MM.1S (cell line): ENCODE data around the gene NCCRP1.

ENCODE experiments used
- DNase-seq: peaks from one replicate; pipeline ENCODE4 v3.0.0-alpha.2; 2015
- H2AFZ ChIP-seq: fragments of 300-600 bp; sonication (generic); 2 replicates; pipeline ENCODE4 v1.6.0; 2016; ENCODE audit warnings: antibody characterized with exemption, low read length
- H3F3A ChIP-seq: fragments of 300-600 bp; sonication (generic); 2 replicates; pipeline ENCODE4 v1.6.1; 2016; ENCODE audit warnings: mild to moderate bottlenecking, antibody characterized with exemption, low read length, moderate library complexity, mixed read lengths; ENCODE audit not compliant: insufficient read depth
- H3K27ac ChIP-seq: fragments of 300-600 bp; sonication (generic); 2 replicates; pipeline ENCODE4 v1.5.1; 2016; ENCODE audit warnings: mild to moderate bottlenecking, low read length
- H3K27me3 ChIP-seq: fragments of 300-600 bp; sonication (generic); replicated peaks from 2 replicates; pipeline ENCODE4 v1.6.0; 2016; ENCODE audit warnings: low read length; ENCODE audit not compliant: insufficient read depth
- H3K36me3 ChIP-seq: fragments of 300-600 bp; sonication (generic); replicated peaks from 2 replicates; pipeline ENCODE4 v1.6.1; 2016; ENCODE audit warnings: mild to moderate bottlenecking, low read length, mixed read lengths; ENCODE audit not compliant: insufficient read depth
- H3K4me1 ChIP-seq: fragments of 300-600 bp; sonication (generic); 2 replicates; pipeline ENCODE4 v1.6.1; 2016; ENCODE audit warnings: low read length, mixed read lengths
- H3K4me2 ChIP-seq: fragments of 300-600 bp; sonication (generic); 2 replicates; pipeline ENCODE4 v1.6.0; 2016; ENCODE audit warnings: low read depth, low read length
- H3K4me3 ChIP-seq: fragments of 300-600 bp; sonication (generic); 2 replicates; pipeline ENCODE4 v1.5.1; 2016; ENCODE audit warnings: low read length, mixed read lengths
- H3K79me2 ChIP-seq: fragments of 300-600 bp; sonication (generic); 2 replicates; pipeline ENCODE4 v1.6.1; 2016; ENCODE audit warnings: mixed run types, low read length, mixed read lengths
- H3K9ac ChIP-seq: fragments of 300-600 bp; sonication (generic); 2 replicates; pipeline ENCODE4 v1.6.1; 2016; ENCODE audit warnings: low read length, mixed read lengths
- H3K9me2 ChIP-seq: fragments of 300-600 bp; sonication (generic); replicated peaks from 2 replicates; pipeline ENCODE4 v1.6.1; 2016; ENCODE audit warnings: mild to moderate bottlenecking, low read length, mixed read lengths; ENCODE audit not compliant: insufficient read depth
- H3K9me3 ChIP-seq: fragments of 300-600 bp; sonication (generic); replicated peaks from 2 replicates; pipeline ENCODE4 v1.6.1; 2016; ENCODE audit warnings: mild to moderate bottlenecking, low read length, mixed read lengths; ENCODE audit not compliant: insufficient read depth
- H4K20me1 ChIP-seq: fragments of 300-600 bp; sonication (generic); 2 replicates; pipeline ENCODE4 v1.6.1; 2016; ENCODE audit warnings: mild to moderate bottlenecking, low read length, moderate library complexity, mixed read lengths; ENCODE audit not compliant: insufficient read depth
- CTCF ChIP-seq: fragments of 300-600 bp; sonication (generic); IDR thresholded peaks from 2 replicates; pipeline ENCODE4 v1.5.1; 2016; ENCODE audit warnings: antibody characterized with exemption, low read length, mixed read lengths
- EZH2 ChIP-seq: fragments of 300-600 bp; sonication (generic); optimal IDR thresholded peaks from 2 replicates; pipeline ENCODE3; 2017; ENCODE audit warnings: low read depth, mild to moderate bottlenecking, antibody characterized with exemption, low read length, mixed read lengths
- EZH2phosphoT487 ChIP-seq: fragments of 300-600 bp; sonication (generic); IDR thresholded peaks from 2 replicates; pipeline ENCODE4 v1.6.1; 2018; ENCODE audit warnings: antibody characterized with exemption, low read length

The NCCRP1 gene

GRCh38 chr19:39175564-39175963, 21.2 kb upstream of the NCCRP1 start:
- Histone ChIP-seq H3K79me2 (no peaks in the 10 kb centered on the region), H3K4me2 (no peak overlapping the region), H4K20me1 (no peaks in the 10 kb centered on the region), H3K4me1 (no peaks in the 10 kb centered on the region), H3K9me3 (no peaks in the 10 kb centered on the region), H3F3A (no peaks in the 10 kb centered on the region), H3K27ac (no peak overlapping the region), H3K9me2 (no peaks in the 10 kb centered on the region), H3K9ac (no peak overlapping the region), H2AFZ (no peak overlapping the region), H3K36me3 (no peaks in the 10 kb centered on the region), H3K4me3 (no peak overlapping the region), H3K27me3 (no peaks in the 10 kb centered on the region)
- DNase-seq = no peak
- TF ChIP-seq EZH2 = no peak
- TF ChIP-seq EZH2phosphoT487 = no peak
- TF ChIP-seq CTCF = no peak

- H4K20me1 ChIP-seq = no peaks in the 10 kb centered on the region
- DNase-seq = no peak
- no peak overlapping the region for H2AFZ ChIP-seq
- no peaks in the 10 kb centered on the region for H3K27me3 ChIP-seq
- H3K4me2 ChIP-seq = no peak overlapping the region
- no peaks in the 10 kb centered on the region for H3K9me3 ChIP-seq
- no peaks in the 10 kb centered on the region for H3K79me2 ChIP-seq
- H3K9ac ChIP-seq = no peak overlapping the region
- no peak overlapping the region for H3K27ac ChIP-seq
- no peaks in the 10 kb centered on the region for H3K36me3 ChIP-seq
- H3F3A ChIP-seq = no peaks in the 10 kb centered on the region
- no peaks in the 10 kb centered on the region for H3K9me2 ChIP-seq
- H3K4me1 ChIP-seq = no peaks in the 10 kb centered on the region
- no peak for TF ChIP-seq CTCF
- TF ChIP-seq EZH2phosphoT487 = no peak
- no peak for TF ChIP-seq EZH2
- no peak overlapping the region for H3K4me3 ChIP-seq
These were observed 19.6 kb upstream of the NCCRP1 start for GRCh38 chr19:39177110-39177699.

GRCh38 chr19:39177736-39178135, 19.0 kb upstream of the NCCRP1 start:
- no peak overlapping the region for H3K9ac ChIP-seq
- H2AFZ ChIP-seq = no peak overlapping the region
- no peaks in the 10 kb centered on the region for H3K9me2 ChIP-seq
- H3K4me2 ChIP-seq = no peak overlapping the region
- H3K9me3 ChIP-seq = no peaks in the 10 kb centered on the region
- no peaks in the 10 kb centered on the region for H3K79me2 ChIP-seq
- no peaks in the 10 kb centered on the region for H4K20me1 ChIP-seq
- no peak overlapping the region for H3K27ac ChIP-seq
- no peaks in the 10 kb centered on the region for H3K4me1 ChIP-seq
- no peaks in the 10 kb centered on the region for H3K27me3 ChIP-seq
- DNase-seq = no peak
- TF ChIP-seq CTCF = no peak
- no peak for TF ChIP-seq EZH2phosphoT487
- TF ChIP-seq EZH2 = no peak
- no peaks in the 10 kb centered on the region for H3K36me3 ChIP-seq
- no peaks in the 10 kb centered on the region for H3F3A ChIP-seq
- H3K4me3 ChIP-seq = no peak overlapping the region
